IMR-90 (cell line): ENCODE results near the gene FAM20B.

ENCODE experiments used
- BHLHE40 ChIP-seq: fragments of 150-350 bp; IDR thresholded peaks from 2 replicates; pipeline ENCODE4 v1.6.1; 2016; ENCODE audit warnings: mild to moderate bottlenecking, low read depth, low read length
- CEBPB ChIP-seq: IDR thresholded peaks from 2 replicates; pipeline ENCODE4 v1.6.1; 2012; ENCODE audit warnings: low read depth, low read length, improper control_type of control experiment
- CHD1 ChIP-seq: IDR thresholded peaks from 2 replicates; pipeline ENCODE4 v1.6.1; 2012; ENCODE audit warnings: low read depth, low read length, improper control_type of control experiment
- FOS ChIP-seq: fragments of 150-350 bp; IDR thresholded peaks from 2 replicates; pipeline ENCODE4 v1.6.1; 2016; ENCODE audit warnings: low read depth, low read length
- MAFK ChIP-seq: IDR thresholded peaks from 2 replicates; pipeline ENCODE4 v1.6.1; 2012; ENCODE audit warnings: low read depth, low read length, improper control_type of control experiment
- MXI1 ChIP-seq: IDR thresholded peaks from 2 replicates; pipeline ENCODE4 v1.6.1; 2012; ENCODE audit warnings: low read depth, mild to moderate bottlenecking, low read length, moderate library complexity, borderline replicate concordance
- NFE2L2 ChIP-seq: fragments of 150-350 bp; IDR thresholded peaks from 2 replicates; pipeline ENCODE4 v1.6.1; 2016; ENCODE audit warnings: low read depth, mild to moderate bottlenecking, low read length
- POLR2A ChIP-seq: IDR thresholded peaks from 2 replicates; pipeline ENCODE4 v1.6.1; 2012; ENCODE audit warnings: mild to moderate bottlenecking, low read depth, low read length
- RCOR1 ChIP-seq: IDR thresholded peaks from 2 replicates; pipeline ENCODE4 v1.6.1; 2012; ENCODE audit warnings: mild to moderate bottlenecking, low read length, improper control_type of control experiment; ENCODE audit not compliant: insufficient replicate concordance
- RFX5 ChIP-seq: IDR thresholded peaks from 2 replicates; pipeline ENCODE4 v1.8.0; 2012; ENCODE audit warnings: low read depth, mild to moderate bottlenecking, low read length, moderate library complexity
- USF2 ChIP-seq: fragments of 150-350 bp; IDR thresholded peaks from 2 replicates; pipeline ENCODE4 v1.6.1; 2017; ENCODE audit warnings: mild to moderate bottlenecking, antibody characterized with exemption, low read length, low read depth
- TF ChIP-seq, protein P1 (sequence below): conservative IDR thresholded peaks from 2 replicates; pipeline ENCODE4 v1.5.1; 2012; ENCODE audit warnings: mild to moderate bottlenecking, low read depth, low read length, improper control_type of control experiment

DNA sequence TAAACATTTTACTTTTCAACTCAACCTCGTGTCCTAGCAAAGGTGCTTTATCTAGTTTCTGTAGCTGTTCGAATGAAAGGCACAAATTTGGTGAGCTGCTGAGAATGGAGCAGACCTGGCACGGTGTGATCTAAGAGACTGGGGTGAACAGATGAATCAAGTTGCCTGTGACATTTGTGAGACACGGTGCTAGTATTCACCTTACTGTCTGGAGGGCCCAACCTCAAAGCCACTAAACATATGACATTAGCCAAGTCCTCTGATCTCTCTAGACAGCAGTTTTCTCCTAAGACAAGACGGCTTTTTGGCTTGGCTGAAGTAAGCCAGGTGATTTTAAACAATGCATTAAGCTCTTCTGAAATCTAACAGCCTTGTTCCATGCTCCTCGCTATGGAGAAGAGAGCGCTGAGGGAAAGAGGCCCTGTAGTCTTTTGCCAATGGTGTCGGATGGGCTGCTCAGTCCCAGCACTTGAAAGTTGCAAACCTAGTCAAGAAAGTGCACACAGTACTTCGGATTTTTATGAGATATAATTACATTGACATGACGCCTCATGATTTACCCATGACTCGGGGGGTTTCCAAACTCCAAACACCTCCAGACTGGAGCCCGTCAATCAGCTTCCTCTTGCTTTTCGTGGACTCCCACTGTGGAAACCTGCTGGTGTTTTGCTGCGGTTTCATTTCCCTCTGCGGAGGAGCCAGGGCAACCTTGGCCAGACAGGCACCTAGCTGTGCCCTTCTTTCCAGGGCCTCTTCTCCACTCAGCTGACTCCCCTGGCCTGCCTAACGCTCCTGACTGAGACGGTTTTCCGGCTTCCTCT lies 55.4 kb downstream of the FAM20B start:
- TF ChIP-seq, protein P1, sequence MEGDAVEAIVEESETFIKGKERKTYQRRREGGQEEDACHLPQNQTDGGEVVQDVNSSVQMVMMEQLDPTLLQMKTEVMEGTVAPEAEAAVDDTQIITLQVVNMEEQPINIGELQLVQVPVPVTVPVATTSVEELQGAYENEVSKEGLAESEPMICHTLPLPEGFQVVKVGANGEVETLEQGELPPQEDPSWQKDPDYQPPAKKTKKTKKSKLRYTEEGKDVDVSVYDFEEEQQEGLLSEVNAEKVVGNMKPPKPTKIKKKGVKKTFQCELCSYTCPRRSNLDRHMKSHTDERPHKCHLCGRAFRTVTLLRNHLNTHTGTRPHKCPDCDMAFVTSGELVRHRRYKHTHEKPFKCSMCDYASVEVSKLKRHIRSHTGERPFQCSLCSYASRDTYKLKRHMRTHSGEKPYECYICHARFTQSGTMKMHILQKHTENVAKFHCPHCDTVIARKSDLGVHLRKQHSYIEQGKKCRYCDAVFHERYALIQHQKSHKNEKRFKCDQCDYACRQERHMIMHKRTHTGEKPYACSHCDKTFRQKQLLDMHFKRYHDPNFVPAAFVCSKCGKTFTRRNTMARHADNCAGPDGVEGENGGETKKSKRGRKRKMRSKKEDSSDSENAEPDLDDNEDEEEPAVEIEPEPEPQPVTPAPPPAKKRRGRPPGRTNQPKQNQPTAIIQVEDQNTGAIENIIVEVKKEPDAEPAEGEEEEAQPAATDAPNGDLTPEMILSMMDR: no peak
- TF ChIP-seq POLR2A (no peak), RCOR1 (no peak), FOS (no peak), CHD1 (no peak), MAFK (no peak), MXI1 (no peak), CEBPB (no peak), BHLHE40 (no peak), RFX5 (no peak), NFE2L2 (no peak), USF2 (no peak)
